HG02938 (cell line): ENCODE measurements around the gene WDR26.
"Not testable (repeated sequence)": the region's sequence is repeated elsewhere in the genome, so short reads cannot be mapped to it uniquely, and the experiment has no call there.

Experiments
- ATAC-seq: cut with Tn5 transposase; IDR thresholded peaks from one replicate; pipeline ENCODE4 v1.9.1; 2021; ENCODE audit warnings: mild to moderate bottlenecking, moderate library complexity; ENCODE audit not compliant: unreplicated experiment

Gene WDR26

DNA sequence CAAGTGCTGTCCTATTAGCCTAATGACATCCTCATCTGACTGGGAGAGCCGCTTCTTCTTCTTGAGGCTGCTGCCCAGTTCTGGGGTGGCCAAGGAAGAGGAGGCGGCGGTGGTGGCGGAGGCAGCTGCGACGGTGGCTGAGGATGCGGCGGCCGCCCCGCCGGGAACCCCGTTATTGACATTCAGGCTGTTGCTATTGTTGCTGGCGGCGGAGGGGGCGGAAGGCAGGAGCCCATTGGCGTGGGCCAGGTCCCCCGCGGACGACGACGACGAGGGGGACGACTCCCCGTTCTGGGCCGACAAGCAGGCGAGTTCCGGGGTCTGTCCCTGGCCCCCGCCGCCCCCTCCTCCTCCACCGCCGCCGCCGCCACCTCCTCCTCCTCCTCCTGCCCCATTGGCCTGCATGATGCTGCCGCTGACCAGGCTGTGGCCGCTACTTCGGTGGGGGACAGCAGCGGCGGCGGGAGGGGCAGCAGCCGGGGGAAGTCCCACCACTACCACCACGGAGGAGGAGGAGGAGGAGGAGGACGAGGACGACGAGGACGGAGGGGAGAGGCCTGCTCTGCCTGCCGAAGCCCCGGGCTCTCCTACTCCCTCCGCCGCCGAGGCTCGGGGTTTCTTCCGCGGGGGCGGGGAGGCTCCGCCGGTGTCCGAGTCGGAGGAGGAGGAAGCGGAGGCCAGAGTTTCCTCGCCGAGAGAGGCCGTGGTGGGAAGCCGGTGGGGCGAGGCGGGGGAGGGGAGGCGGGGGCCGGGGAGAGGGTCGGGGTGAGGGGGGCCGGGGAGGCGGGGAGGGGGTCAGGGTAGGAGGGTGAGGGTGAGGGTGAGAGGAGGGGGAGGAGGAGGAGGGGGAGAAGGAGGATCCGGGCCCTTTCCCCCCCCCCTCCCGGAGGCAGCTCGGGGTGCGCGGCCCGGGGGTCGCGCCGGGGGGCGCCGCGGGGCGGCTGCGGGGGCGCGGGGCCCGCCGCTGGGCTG, 610 bp downstream of the WDR26 start:
- ATAC-seq, result peak; percentile 3

DNA sequence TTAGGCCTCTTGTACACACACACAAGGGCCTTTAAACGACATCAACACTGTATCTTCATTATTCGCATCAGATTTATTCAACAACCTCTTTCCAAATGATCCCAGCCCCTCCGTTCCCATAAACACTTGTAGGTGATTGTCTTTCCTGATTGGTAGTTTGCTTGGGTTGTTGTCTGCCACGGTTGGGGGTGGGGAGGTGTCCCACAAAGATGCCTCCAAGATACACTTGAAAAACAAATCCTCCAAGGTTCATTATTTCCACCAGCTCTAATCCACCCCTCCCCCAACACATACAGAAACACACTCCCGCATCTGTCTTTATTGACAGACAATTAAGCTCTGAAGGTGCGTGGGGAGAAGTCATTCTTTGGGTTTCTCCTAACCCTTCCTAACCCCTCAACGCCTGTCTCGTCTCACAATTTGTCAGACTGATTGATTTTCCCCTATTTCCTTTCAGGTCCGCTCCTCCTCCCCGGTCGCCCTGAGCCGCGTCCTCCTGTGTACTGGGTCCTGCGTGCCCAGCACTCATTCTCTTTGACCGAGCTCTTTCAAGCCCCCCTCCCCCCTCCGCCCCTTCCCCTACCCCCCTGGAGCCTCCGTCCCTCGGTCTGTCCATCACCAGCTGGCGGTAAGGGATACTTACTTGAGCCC, 1.4 kb downstream of the WDR26 start:
- no peak for ATAC-seq

DNA sequence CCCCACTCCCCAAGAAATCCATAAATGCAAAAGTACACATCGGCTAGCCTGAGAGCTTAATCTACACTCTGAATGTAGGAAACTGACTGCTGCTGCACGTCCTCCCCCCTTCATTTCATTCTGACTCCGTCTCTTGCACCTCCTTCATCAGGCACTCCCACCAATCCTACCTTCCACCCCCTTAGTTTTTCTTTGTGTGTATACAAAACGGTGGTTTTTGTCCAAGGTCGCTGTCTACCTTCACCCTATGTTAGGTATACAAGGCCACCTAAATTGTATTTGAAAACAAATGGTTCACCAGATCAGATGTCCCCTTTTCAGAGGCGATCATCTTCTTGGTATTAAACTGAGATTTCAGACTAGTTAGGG, 1.9 kb downstream of the WDR26 start:
- ATAC-seq, result no peak

DNA sequence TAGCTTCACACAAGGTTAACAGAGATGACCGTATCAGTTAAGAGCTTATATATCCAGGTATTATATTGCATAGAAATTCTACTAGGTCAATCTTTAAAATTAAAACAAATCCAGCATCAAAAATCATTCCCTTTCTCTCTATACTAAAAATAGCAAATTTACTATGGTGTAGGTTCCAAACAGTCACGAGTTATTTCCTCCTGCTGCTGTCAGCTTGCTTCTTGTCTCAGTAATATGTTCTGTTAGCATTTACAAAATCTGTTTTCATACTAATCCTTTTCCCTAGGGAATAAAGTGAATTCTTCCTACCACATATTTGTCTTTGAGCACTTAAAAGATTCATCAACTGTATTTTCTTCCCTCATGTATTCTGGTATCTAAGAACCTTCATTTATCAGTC, 2.5 kb downstream of the WDR26 start:
- no peak for ATAC-seq

DNA sequence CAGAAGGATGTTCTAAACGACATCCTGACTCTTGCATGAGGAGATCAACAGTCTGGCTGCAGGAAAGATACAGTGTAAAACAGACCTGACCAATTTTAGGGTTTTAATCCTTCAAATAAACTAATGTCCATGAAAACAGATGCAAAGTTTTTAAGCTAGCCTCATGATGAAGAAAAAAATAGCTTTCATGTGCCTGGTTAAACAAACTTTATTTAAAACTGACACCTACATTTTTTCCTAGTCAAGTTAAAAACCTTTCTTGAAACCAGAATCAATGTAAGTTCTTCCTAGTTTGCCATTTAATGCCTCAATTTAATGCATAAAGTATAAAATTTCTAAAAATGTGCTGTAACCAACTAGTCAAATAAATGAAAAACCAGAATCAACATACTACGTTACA, 2.9 kb downstream of the WDR26 start:
- no peak for ATAC-seq

DNA sequence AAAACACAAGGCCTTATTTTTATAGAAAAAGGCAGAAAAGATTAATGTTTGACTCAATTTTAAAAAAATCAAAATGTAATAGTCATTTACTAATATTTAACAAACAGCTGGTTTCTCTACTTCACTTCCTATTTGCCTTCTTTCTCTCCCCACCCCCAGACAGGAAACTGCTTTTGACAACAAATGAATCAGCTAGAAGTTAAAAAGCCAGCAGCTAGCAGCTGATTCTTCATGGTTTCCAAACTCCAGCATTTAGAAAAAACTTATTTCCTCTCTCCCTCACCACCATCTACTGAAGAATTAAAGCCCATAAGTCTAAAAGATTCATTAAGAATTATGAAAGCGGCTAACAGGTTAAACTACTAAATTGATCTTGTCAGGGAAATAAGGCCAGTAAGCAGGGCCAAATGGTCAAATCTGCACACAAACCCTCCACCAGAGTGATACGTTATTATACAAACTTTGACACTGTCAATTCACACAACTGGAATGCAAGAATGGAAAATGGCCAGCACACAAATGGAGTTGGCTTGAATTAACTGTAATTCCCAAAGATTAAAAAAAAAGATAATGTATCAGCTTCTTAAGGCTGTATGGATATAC, 4.0 kb downstream of the WDR26 start:
- no peak for ATAC-seq

DNA sequence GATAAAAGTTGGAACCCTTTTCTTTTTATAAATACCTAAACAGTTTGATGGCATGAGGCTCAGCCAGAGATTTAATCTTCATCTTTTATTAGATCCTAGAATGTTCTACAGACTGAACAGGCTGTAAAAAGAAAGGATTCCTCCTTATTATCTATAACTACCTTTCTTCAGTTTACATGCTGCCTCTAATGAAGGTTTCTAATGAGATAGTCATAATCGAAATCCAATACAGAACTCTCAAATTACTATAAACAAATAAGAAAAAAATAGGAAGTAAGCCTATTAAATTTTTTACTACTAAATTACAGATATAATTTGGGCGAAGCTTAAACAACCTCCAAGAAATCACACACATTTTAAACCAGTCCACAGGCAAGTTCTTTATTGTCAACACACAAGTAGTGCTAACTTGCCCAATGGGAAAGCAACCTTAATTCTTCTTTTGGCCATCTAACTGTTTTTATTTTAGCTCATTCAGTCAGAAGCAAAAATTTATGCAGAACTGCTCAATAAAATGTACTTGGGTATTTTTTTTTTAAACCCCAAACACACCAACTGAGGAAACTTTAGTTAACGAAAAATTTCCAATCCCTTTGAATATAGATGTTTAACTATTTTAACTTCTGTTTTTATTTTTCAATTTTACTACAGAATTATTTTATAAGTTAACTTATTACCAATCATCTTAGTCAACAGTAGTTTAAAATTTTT, 4.8 kb downstream of the WDR26 start:
- no peak for ATAC-seq

DNA sequence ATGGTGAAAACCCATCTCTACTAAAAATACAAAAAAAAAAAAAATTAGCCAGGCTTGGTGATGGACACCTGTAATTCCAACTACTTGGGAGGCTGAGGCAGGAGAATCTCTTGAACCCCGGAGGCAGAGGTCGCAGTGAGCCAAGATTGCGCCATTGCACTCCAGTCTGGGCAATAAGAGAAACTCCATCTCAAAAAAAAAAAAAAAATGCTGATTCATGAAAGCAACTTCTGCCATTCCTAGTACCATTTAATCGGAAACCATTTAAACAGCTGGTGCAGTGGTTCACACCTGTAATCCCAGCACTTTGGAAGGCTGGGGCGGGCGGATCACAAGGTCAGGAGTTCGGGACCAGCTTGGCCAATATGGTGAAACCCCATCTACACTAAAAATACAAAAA, 5.9 kb downstream of the WDR26 start:
- not testable (repeated sequence) for ATAC-seq

DNA sequence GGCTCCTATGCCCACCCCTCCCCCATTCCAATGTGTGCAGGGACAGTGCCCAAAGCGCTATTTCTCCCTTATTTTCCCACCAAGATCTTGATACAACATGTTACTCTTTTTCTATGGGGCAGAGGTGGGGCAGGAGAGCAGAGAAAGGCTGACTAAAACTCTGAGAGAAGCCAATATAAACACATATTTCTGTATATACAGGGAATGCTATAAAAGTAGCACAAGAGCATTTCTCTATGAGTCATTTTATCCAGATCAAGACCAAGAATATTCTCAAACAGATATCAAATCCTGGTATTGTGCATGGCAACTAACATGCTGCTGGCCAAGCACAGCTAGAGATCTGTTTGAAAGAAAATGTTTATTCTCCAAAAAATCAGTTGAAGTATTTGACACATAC, 7.3 kb downstream of the WDR26 start:
- no peak for ATAC-seq

DNA sequence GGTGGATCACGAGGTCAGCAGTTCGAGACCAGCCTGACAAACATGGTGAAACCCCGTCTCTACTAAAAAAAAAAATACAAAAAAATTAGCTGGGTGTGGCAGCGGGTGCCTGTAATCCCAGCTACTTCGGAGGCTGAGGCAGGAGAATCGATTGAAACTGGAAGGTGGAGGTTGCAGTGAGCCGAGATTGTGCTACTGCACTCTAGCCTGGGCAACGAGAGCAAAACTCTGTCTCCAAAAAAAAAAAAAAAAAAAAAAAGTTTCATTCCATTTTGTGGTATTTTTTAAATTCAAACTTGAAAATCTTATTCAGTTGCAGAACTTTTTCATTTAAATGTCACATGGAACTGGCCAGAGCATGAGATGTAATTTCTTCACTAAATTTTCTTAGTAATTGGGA, 7.7 kb downstream of the WDR26 start:
- ATAC-seq, result not testable (repeated sequence)

DNA sequence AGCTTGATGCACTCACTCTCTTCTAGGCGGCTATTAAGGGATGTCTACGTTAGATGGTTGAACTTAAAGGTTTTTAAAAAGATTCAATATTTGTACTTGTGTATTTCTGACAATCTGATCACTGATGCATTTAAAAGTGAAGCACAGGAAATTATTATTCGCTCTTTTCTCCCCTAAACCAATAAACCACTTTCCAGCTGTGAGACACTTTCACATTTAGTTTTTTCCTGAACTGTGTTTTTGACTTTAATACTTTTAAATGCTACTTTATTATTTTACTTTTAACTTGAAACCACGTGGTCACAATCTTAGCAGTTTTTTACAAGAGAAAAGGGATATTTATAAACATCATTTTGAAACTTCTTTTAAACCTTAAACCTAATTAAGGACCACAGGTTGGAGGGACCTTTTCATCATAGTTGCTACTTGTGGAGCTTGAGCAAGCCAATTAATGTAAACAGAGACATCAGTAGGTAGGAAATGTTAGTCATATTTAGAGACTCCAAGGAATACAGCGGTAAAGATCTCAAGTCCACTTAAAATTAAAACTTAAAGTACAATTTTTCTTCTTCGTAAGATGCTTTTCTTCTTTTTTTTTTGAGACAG, 9.2 kb downstream of the WDR26 start:
- no peak for ATAC-seq

DNA sequence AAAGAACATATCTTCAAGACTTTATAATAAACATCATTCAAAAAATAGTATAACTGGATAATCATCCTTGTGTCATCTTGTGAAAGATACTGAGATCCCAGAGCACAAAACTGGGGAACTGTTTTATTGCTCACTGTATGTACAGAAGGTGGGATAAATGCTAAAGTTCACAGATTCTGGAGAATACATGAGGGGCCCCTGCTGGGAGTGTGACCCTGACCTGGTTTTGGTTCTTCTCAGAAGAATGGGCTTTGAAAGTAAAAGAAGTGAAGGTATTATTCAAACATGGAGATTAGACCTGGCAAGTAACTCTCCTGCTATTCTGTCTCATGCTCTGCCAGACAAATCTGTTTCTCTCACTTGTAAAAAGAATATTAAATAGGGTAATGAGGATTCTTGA, 14.5 kb downstream of the WDR26 start:
- ATAC-seq, result no peak

DNA sequence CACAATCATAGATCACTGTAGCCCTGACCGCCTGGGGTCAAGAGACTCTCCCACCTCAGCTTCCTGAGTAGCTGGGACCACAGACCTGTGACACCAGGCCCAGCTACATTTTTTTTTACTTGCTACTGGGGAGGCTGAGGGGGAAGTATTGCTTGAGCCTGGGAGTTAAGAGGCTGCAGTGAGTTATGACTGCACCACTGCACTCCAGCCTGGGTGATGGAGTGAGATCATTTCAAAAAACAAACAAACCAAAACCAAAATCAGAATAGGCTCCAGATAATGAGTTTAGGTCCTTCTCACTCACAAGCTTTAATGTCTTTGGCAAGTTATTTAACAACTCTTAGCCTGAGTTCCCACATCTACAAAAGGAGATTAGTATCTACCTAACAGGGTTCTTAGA, 22.8 kb downstream of the WDR26 start:
- no peak for ATAC-seq

DNA sequence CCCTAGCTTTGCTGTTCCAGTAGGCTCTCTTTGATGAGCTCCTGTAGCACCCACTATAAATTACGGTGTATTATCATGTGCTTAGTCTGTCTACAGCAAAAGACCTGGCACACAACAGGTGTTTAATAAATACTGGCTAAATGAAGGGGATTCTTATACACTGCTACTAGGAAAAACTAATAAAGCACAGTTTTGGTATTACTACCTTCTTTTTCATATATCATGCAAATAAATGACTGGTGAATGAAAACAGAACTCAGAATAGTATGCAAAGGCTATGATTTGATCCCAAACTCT, 26.4 kb downstream of the WDR26 start:
- ATAC-seq, result no peak

DNA sequence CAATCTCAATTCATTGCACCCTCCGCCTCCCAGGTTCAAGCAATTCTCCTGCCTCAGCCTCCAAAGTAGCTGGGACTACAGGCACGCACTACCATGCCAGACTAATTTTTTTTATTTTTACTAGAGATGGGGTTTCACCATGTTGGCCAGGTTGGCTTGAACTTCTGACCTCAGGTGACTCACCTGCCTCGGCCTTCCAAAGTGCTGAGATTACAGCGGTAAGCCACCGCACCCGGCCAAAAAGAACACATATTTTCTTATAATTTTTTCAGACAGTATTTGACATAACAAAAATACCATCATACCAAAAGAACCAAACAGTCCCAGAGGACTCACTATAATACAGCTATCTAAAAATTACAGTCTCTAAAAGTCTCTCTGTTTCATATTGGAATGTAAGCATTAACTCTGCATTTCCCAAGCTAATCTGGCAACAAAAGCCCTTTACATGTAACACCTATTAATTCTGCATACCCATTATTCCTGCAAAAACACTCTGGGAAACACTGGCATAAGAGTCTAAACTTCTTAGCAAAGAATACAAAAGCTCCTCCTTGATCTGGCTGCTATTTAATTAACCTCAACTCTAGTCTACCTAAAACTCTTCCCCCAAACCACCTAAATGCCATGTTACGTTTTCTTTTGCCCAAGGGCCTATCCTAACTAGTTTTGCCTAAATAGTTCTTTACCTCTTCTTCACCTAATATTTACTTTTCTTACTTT, 26.9 kb downstream of the WDR26 start:
- no peak for ATAC-seq

DNA sequence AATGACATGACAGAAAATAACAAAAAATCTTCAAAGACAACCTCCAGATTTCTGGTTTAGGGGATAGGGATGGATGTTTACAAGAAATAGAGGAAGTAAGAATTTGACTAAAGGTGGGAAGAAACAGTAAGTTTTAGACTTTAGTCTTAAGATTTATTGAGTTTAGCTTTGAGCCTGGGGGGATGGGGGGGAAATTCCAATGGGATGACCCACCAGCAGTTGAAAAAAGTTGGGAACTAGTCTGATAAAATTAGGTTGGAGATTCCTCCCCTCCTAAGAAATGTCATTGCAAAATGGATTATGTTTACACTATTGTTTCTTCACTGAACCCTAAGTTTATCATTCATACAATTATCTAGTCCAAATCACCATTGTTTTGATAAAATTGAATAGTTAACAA, 28.4 kb downstream of the WDR26 start:
- no peak for ATAC-seq

DNA sequence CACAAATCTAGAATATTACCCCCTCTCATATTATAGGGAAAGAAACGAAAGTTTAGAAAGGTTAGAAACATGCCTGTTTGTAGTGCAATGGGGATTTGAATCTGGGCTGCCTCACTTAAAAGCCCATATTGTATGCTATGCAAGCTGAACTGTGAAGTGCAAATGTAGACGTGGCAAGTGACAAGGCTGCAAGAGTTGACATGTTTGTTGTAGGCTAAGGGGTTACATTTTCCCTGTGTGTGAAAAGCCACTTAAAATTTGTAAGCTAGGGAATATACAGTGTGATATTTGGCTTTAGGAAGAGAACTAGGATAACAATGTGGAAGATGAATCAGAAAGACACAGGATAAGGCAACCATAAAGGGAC, 29.0 kb downstream of the WDR26 start:
- ATAC-seq, result no peak

DNA sequence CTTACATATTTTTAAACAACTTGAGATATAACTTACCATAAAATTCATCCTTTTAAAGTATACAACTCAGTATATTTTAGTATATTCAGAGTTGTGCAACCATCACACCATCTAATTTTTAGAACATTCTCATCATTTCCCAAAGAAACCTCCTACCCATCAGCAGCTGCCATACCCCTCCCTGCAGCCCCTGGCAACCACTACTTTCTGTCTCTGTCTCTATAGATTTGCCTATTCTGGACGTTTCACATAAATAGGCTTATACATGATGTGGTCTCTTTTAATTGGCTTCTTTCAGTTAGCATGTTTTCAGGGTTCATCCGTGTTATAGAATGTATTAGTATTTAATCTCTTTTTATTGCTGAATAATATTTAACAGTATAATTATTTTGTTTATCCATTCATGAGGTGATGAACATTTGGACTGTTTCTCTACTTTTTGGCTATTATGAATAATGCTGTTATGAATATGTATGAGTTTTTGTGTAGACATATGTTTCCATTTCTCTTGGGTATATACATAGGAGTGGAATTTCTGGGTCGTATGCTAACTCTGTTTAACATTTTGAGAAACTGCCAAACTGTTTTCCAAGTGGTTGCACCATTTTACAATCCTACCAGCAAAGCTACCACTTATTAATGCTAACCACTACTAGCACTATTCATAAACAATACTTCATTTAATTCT, 29.5 kb downstream of the WDR26 start:
- ATAC-seq, result no peak

DNA sequence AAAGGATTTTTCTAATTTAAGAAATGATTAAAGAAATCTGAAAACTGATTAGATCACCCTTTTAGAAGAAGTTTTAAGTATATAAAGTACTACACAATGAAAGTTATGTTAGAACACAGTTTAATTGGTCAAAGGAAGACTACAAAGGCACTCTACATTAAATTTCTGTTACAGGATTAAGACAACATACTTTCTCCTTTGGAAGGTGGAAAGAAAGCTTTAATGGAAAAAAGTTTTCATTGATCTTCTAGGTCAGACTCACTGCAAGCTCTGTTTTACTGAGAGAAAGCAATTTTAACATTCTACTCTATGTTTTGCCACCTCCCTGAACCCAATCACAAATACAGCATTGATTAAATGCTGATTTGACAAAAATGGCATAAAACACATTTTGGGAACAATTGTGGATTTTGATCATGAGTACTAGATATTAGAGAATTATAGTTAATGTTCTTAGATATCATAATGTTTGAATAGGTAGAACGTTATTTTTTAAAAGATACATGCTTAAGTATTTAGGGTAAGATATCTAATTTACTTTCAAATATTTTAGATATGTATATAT, 32.0 kb downstream of the WDR26 start:
- no peak for ATAC-seq

DNA sequence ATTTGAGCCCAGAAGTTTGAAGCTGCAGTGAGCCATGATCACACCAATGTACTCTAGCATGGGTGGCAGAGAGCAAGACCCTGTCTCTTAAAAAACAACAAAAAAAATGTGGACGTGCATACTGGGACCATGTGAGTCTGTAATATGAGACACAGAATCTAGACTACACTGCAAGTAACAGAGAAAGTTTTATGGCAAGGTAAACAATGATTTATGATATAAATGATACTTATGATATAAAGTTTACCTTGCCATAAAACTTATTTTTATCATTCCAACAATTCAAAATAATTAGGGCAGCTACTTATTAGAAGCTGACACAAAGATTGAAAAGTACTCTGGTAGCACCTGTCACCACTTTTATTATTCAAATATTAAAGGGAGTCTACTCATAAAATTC, 34.7 kb downstream of the WDR26 start:
- no peak for ATAC-seq
